Panc1 (cell line): ENCODE results near the gene C16orf74.

Experiments used
- POLR2AphosphoS5 ChIP-seq: IDR thresholded peaks from 2 replicates; pipeline ENCODE4 v1.6.1; 2012; ENCODE audit warnings: mild to moderate bottlenecking, low read depth, low read length, moderate library complexity
- REST ChIP-seq, 2 experiments: IDR thresholded peaks; 2 replicates each; pipeline ENCODE4 v1.6.1; 2011 to 2012; ENCODE audit warnings: low read depth in 2 of 2, control low read depth in 1 of 2, low read length in 1 of 2, mild to moderate bottlenecking in 1 of 2, moderate library complexity in 1 of 2; ENCODE audit not compliant: insufficient read depth in 1 of 2
- TCF7L2 ChIP-seq: IDR thresholded peaks from 2 replicates; pipeline ENCODE4 v1.6.1; 2011; ENCODE audit warnings: mild to moderate bottlenecking, low read depth, low read length, inconsistent platforms
- TF ChIP-seq, protein P1 (sequence below): fragments of 450-650 bp; IDR thresholded peaks from 2 replicates; pipeline ENCODE4 v1.5.1; 2017; ENCODE audit warnings: mild to moderate bottlenecking

DNA sequence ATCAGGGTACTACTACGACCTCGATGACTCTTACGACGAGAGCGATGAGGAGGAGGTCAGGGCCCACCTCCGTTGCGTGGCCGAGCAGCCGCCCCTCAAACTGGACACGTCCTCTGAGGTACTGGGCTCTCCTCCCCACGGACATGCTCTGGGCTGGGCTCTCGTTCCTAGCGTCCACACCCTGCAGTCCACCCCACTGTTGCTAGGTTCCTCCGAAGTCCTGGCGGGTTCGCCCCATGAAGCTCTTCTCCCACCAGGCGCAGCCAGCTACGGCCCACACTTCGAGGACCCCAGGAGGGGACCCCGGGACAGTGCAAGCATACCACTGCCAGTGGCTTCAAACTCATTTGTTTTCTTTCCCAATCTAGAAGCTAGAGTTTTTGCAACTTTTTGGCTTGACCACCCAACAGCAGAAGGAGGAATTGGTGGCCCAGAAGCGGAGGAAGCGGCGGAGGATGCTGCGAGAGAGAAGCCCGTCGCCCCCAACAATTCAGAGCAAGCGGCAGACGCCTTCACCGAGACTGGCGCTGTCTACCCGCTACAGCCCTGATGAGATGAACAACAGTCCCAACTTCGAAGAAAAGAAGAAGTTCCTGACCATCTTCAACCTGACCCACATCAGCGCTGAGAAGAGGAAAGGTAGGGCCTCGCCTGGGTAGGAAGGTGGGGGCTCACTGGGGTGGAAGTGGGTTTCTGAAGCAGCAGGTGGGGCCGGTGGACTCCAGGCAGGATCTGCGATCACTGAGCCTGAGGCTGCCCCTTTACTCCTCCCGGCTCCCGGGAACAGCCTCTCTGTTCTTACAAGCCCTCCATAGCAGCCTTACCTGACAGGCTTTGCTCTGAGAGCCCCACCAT is 87.7 kb downstream of the C16orf74 start:
- TF ChIP-seq, protein P1, sequence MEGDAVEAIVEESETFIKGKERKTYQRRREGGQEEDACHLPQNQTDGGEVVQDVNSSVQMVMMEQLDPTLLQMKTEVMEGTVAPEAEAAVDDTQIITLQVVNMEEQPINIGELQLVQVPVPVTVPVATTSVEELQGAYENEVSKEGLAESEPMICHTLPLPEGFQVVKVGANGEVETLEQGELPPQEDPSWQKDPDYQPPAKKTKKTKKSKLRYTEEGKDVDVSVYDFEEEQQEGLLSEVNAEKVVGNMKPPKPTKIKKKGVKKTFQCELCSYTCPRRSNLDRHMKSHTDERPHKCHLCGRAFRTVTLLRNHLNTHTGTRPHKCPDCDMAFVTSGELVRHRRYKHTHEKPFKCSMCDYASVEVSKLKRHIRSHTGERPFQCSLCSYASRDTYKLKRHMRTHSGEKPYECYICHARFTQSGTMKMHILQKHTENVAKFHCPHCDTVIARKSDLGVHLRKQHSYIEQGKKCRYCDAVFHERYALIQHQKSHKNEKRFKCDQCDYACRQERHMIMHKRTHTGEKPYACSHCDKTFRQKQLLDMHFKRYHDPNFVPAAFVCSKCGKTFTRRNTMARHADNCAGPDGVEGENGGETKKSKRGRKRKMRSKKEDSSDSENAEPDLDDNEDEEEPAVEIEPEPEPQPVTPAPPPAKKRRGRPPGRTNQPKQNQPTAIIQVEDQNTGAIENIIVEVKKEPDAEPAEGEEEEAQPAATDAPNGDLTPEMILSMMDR, result no peak
- TF ChIP-seq REST (IDR thresholded peaks at IDR 0.05; ENCODE audit: insufficient read depth in 1 of 2, low read depth in 2 of 2, low read length in 1 of 2), result no peak
- no peak for TF ChIP-seq POLR2AphosphoS5
- no peak for TF ChIP-seq TCF7L2
